IMR-90 (cell line): ENCODE measurements around the gene RANBP2. TPM values are rescaled to one million over a fixed set of nuclear protein-coding genes. Genes with fewer than 3 reads are reported as not detected.

Experiments used
- ATAC-seq: fragments of 200-7000 bp; cut with Tn5 transposase; 2 replicates; pipeline ENCODE4 v1.9.1; 2020; ENCODE audit warnings: low read depth, mild to moderate bottlenecking, moderate library complexity
- BruUV-seq: library from RNA; stranded (reverse); fragments of 400-500 nt; replicated peaks from 2 replicates; lab custom pipeline; 2021; lab: Mats Ljungman, UMichigan
- CTCF ChIA-PET: fragments of 300-600 bp; formaldehyde crosslinking; extraction: SDS; loops from one replicate; lab custom pipeline; 2021; ENCODE audit warnings: antibody characterized with exemption; lab: Yijun Ruan, JAX
- POLR2A ChIA-PET: fragments of 300-600 bp; sonication (Branson Sonifier 250); formaldehyde crosslinking; loops from one replicate; lab custom pipeline; 2022; ENCODE audit warnings: antibody characterized with exemption; ENCODE audit not compliant: unreplicated experiment; lab: Charles Lee
- DNase-seq: peaks from one replicate; pipeline ENCODE4 v3.0.0; 2013
- H2AFZ ChIP-seq: replicated peaks from 2 replicates; pipeline ENCODE3; 2013; ENCODE audit warnings: low read length, mild to moderate bottlenecking; ENCODE audit not compliant: poor library complexity
- H2AK5ac ChIP-seq: 2 replicates; pipeline ENCODE4 v1.6.1; 2013; ENCODE audit warnings: low read depth, low read length, inconsistent platforms
- H2AK9ac ChIP-seq: replicated peaks from 2 replicates; pipeline ENCODE3; 2013; ENCODE audit warnings: mild to moderate bottlenecking, low read depth, low read length, moderate library complexity; ENCODE audit not compliant: poor library complexity
- H2BK120ac ChIP-seq: 2 replicates; pipeline ENCODE4 v1.6.1; 2013; ENCODE audit warnings: low read depth, low read length, inconsistent platforms
- H2BK15ac ChIP-seq: 3 replicates; pipeline ENCODE4 v1.6.1; 2013; ENCODE audit warnings: low read depth, low read length, inconsistent platforms
- H2BK20ac ChIP-seq: 2 replicates; pipeline ENCODE4 v1.6.1; 2013; ENCODE audit warnings: low read depth, mild to moderate bottlenecking, inconsistent platforms, low read length, moderate library complexity
- H2BK5ac ChIP-seq: 2 replicates; pipeline ENCODE4 v1.6.1; 2013; ENCODE audit warnings: mild to moderate bottlenecking, low read depth, low read length, inconsistent platforms; ENCODE audit not compliant: poor library complexity, severe bottlenecking
- H3K14ac ChIP-seq: replicated peaks from 2 replicates; pipeline ENCODE4 v1.6.1; 2013; ENCODE audit warnings: low read depth, low read length, inconsistent platforms
- H3K18ac ChIP-seq: 2 replicates; pipeline ENCODE4 v1.6.1; 2013; ENCODE audit warnings: low read depth, low read length, control low read depth
- H3K23ac ChIP-seq: 2 replicates; pipeline ENCODE4 v1.6.1; 2013; ENCODE audit warnings: low read depth, low read length, inconsistent platforms
- H3K27ac ChIP-seq: 2 replicates; pipeline ENCODE4 v1.5.1; 2013; ENCODE audit warnings: mild to moderate bottlenecking, control low read depth, low read length; ENCODE audit not compliant: insufficient read depth
- H3K27me3 ChIP-seq: 2 replicates; pipeline ENCODE4 v1.6.1; 2013; ENCODE audit warnings: low read length; ENCODE audit not compliant: control insufficient read depth, insufficient read depth
- H3K36me3 ChIP-seq: 2 replicates; pipeline ENCODE4 v1.6.1; 2013; ENCODE audit warnings: low read length, mixed read lengths; ENCODE audit not compliant: control insufficient read depth, insufficient read depth
- H3K4ac ChIP-seq: 2 replicates; pipeline ENCODE4 v1.6.1; 2013; ENCODE audit warnings: low read depth, low read length, inconsistent platforms
- H3K4me1 ChIP-seq: 2 replicates; pipeline ENCODE4 v1.6.1; 2013; ENCODE audit warnings: low read length, mixed read lengths; ENCODE audit not compliant: control insufficient read depth, insufficient read depth
- H3K4me2 ChIP-seq: 2 replicates; pipeline ENCODE4 v1.6.1; 2013; ENCODE audit warnings: low read depth, mild to moderate bottlenecking, control low read depth, low read length, moderate library complexity
- H3K4me3 ChIP-seq: 2 replicates; pipeline ENCODE4 v1.5.1; 2013; ENCODE audit warnings: low read depth, mild to moderate bottlenecking, control low read depth, low read length, moderate library complexity; ENCODE audit not compliant: insufficient read depth
- H3K56ac ChIP-seq: 2 replicates; pipeline ENCODE4 v1.6.1; 2013; ENCODE audit warnings: low read length, inconsistent platforms; ENCODE audit not compliant: insufficient read depth; ENCODE audit errors: extremely low read depth
- H3K79me1 ChIP-seq, 2 experiments: 2 replicates each; pipeline ENCODE4 v1.6.1; 2013; ENCODE audit warnings: low read length in 2 of 2, inconsistent platforms in 1 of 2, low read depth in 1 of 2
- H3K9ac ChIP-seq: 2 replicates; pipeline ENCODE4 v1.6.1; 2013; ENCODE audit warnings: low read depth, low read length, control low read depth
- H3K9me1 ChIP-seq: 2 replicates; pipeline ENCODE4 v1.6.1; 2013; ENCODE audit warnings: low read length, inconsistent platforms; ENCODE audit not compliant: insufficient read depth
- H3K9me3 ChIP-seq: 2 replicates; pipeline ENCODE4 v1.6.1; 2013; ENCODE audit warnings: low read length; ENCODE audit not compliant: control insufficient read depth, insufficient read depth
- H4K20me1 ChIP-seq: 2 replicates; pipeline ENCODE4 v1.6.1; 2013; ENCODE audit warnings: low read length, inconsistent platforms; ENCODE audit not compliant: insufficient read depth
- H4K5ac ChIP-seq: 2 replicates; pipeline ENCODE4 v1.6.1; 2013; ENCODE audit warnings: mild to moderate bottlenecking, low read depth, low read length, control low read depth
- H4K8ac ChIP-seq, 2 experiments: 2 replicates each; pipeline ENCODE4 v1.6.1; 2013; ENCODE audit warnings: low read depth in 2 of 2, low read length in 2 of 2, control low read depth in 1 of 2, inconsistent platforms in 1 of 2
- H4K91ac ChIP-seq: 2 replicates; pipeline ENCODE4 v1.6.1; 2013; ENCODE audit warnings: low read depth, low read length, inconsistent platforms; ENCODE audit not compliant: insufficient read depth
- CHD1 ChIP-seq: IDR thresholded peaks from 2 replicates; pipeline ENCODE4 v1.6.1; 2012; ENCODE audit warnings: low read depth, low read length, improper control_type of control experiment
- CTCF ChIP-seq: conservative IDR thresholded peaks from 2 replicates; pipeline ENCODE4 v1.5.1; 2012; ENCODE audit warnings: mild to moderate bottlenecking, low read depth, low read length, improper control_type of control experiment
- MAFK ChIP-seq: IDR thresholded peaks from 2 replicates; pipeline ENCODE4 v1.6.1; 2012; ENCODE audit warnings: low read depth, low read length, improper control_type of control experiment
- MAZ ChIP-seq: IDR thresholded peaks from 2 replicates; pipeline ENCODE4 v1.6.1; 2012; ENCODE audit warnings: low read depth, mild to moderate bottlenecking, low read length, improper control_type of control experiment, moderate library complexity, borderline replicate concordance
- RCOR1 ChIP-seq: IDR thresholded peaks from 2 replicates; pipeline ENCODE4 v1.6.1; 2012; ENCODE audit warnings: mild to moderate bottlenecking, low read length, improper control_type of control experiment; ENCODE audit not compliant: insufficient replicate concordance
- SMC3 ChIP-seq: fragments of 150-350 bp; IDR thresholded peaks from 2 replicates; pipeline ENCODE4 v1.6.1; 2016; ENCODE audit warnings: low read depth, mild to moderate bottlenecking, antibody characterized with exemption, low read length, moderate library complexity
- USF2 ChIP-seq: fragments of 150-350 bp; IDR thresholded peaks from 2 replicates; pipeline ENCODE4 v1.6.1; 2017; ENCODE audit warnings: mild to moderate bottlenecking, antibody characterized with exemption, low read length, low read depth
- WGBS, 2 experiments: methylation state at CpG; one replicate each; pipeline versions ENCODE4 v1.1.5 to v1.1.7; 2013; ENCODE audit warnings: missing lambda C conversion rate in 2 of 2; ENCODE audit not compliant: insufficient read length in 1 of 2; ENCODE audit errors: extremely low coverage in 2 of 2; 5-methylcytosine and 5-hydroxymethylcytosine counted together
- dilution Hi-C: fragments of 300-500 bp; cut with HindIII; formaldehyde crosslinking; loops from one replicate; pipeline ENCODE4 v1.14.3; 2018; ENCODE audit warnings: low sequenced_read_pairs; ENCODE audit not compliant: unreplicated experiment
- in situ Hi-C: fragments of 300-500 bp; cut with MboI; formaldehyde crosslinking; loops from 3 replicates; pipeline ENCODE4 v1.14.3; 2019; ENCODE audit warnings: low sequenced_read_pairs, inconsistent platforms, mixed read lengths
- intact Hi-C: fragments of 100-400 bp; cut with micrococcal nuclease; formaldehyde crosslinking; loops from 2 replicates; pipeline ENCODE4 v1.10.0; 2022
- polyA plus RNA-seq, 3 experiments: library from polyadenylated mRNA; depleted of rRNA; stranded (reverse); fragments of >200 nt; gene quantifications; 2 replicates each; pipeline ENCODE4 v1.2.3, GENCODE V29; 2012; ENCODE audit warnings: low replicate concordance in 1 of 3
- total RNA-seq: library from RNA; depleted of rRNA; stranded (reverse); fragments of >200 nt; gene quantifications from 2 replicates; pipeline ENCODE4 v1.2.3, GENCODE V29; 2012

The RANBP2 gene
- total and polyA plus RNA-seq, 2 of the 4 experiments (the other 2 are of a cell fraction): 9.8 to 64.9 TPM

- Histone ChIP-seq H3K4ac (peak overlapping the region; percentile 22; the same call in 1 of the 2 replicates), H3K4me3 (peak overlapping the region; percentile 94), H4K8ac (no peak overlapping the region), H3K18ac (no peak overlapping the region; the same call in 1 of the 2 replicates), H2AK9ac (no peak overlapping the region), H3K9me1 (no peaks in the 10 kb centered on the region), H2AFZ (peak overlapping the region; percentile 94), H3K9me3 (no peaks in the 10 kb centered on the region), H3K79me1 (peaks cover 6 to 9% of the 10 kb centered on the region in 2 experiments; a peak in 3 of 4 replicates), H4K20me1 (peaks cover 3% of the 10 kb centered on the region; the same call in 1 of the 2 replicates), H4K91ac (no peak overlapping the region), H2AK5ac (no peak overlapping the region), H3K56ac (no peak overlapping the region), H3K4me2 (peak overlapping the region; percentile 100), H3K4me1 (peaks cover 3% of the 10 kb centered on the region; the same call in 1 of the 2 replicates), H3K9ac (peak overlapping the region; percentile 74), H4K5ac (no peak overlapping the region), H2BK15ac (no peak overlapping the region), H2BK5ac (no peak overlapping the region), H3K27ac (peak overlapping the region; percentile 82), H3K36me3 (peaks cover 8% of the 10 kb centered on the region), H2BK20ac (no peak overlapping the region), H3K27me3 (no peaks in the 10 kb centered on the region), H2BK120ac (no peak overlapping the region), H3K23ac (peak overlapping the region; percentile 44; the same call in 1 of the 2 replicates), H3K14ac (peak overlapping the region; percentile 43; the same call in 1 of the 2 replicates)
- ChIA-PET CTCF (interaction anchor here (0.7 kb wide), 1 partner anchor 203 kb away, joined by 3 read pairs; no protein-coding TSS in a partner anchor), POLR2A (no interaction called here)
- BruUV-seq: no TSS peak
- no CpG with 5 or more reads among the region's 1 CpG for WGBS, 2 experiments
- peak; percentile 43 for DNase-seq
- intact Hi-C loops (no loop called here), dilution Hi-C loops (no loop called here), in situ Hi-C loops (no loop called here)
- no peak for ATAC-seq
- TF ChIP-seq SMC3 (no peak), MAZ (no peak), USF2 (no peak), CTCF (no peak), CHD1 (no peak), MAFK (no peak), RCOR1 (no peak)
Observed at GRCh38 chr2:108786008-108786353, 66.7 kb downstream of the RANBP2 start.
